ENCODE data around the gene PUM2.

The PUM2 gene

GRCh38 chr2:20212459-20212870 is 138.2 kb downstream of the PUM2 start:
- DNase-seq (ENCODE audit: low read depth) = peak; percentile 25
- H3K4me3 ChIP-seq (ENCODE audit: low read depth, low read length) = no peak overlapping the region

GRCh38 chr2:20211860-20212458 is 138.7 kb downstream of the PUM2 start:
- DNase-seq (ENCODE audit: low read depth) = no peak
- H3K4me3 ChIP-seq (ENCODE audit: low read depth, low read length) = no peak overlapping the region

GRCh38 chr2:20211420-20211819 is 139.2 kb downstream of the PUM2 start:
- no peak overlapping the region for H3K4me3 ChIP-seq (ENCODE audit: low read depth, low read length)
- DNase-seq (ENCODE audit: low read depth) = no peak

GRCh38 chr2:20210462-20210861 is 140.2 kb downstream of the PUM2 start:
- no peak for DNase-seq (ENCODE audit: low read depth)
- no peak overlapping the region for H3K4me3 ChIP-seq (ENCODE audit: low read depth, low read length)

GRCh38 chr2:20209373-20210109 is 141.1 kb downstream of the PUM2 start:
- no peak for DNase-seq (ENCODE audit: low read depth)
- H3K4me3 ChIP-seq (ENCODE audit: low read depth, low read length) = no peak overlapping the region

GRCh38 chr2:20208476-20208859 is 142.2 kb downstream of the PUM2 start:
- no peak overlapping the region for H3K4me3 ChIP-seq (ENCODE audit: low read depth, low read length)
- DNase-seq (ENCODE audit: low read depth) = no peak

GRCh38 chr2:20207051-20207450 is 143.6 kb downstream of the PUM2 start:
- no peak overlapping the region for H3K4me3 ChIP-seq (ENCODE audit: low read depth, low read length)
- DNase-seq (ENCODE audit: low read depth) = no peak

GRCh38 chr2:20205915-20206524 is 144.6 kb downstream of the PUM2 start:
- H3K4me3 ChIP-seq (ENCODE audit: low read depth, low read length) = no peak overlapping the region
- DNase-seq (ENCODE audit: low read depth) = no peak

GRCh38 chr2:20205069-20205468 is 145.6 kb downstream of the PUM2 start:
- H3K4me3 ChIP-seq (ENCODE audit: low read depth, low read length) = no peak overlapping the region
- DNase-seq (ENCODE audit: low read depth) = no peak

- H3K4me3 ChIP-seq (ENCODE audit: low read depth, low read length) = no peak overlapping the region
- DNase-seq (ENCODE audit: low read depth) = no peak
Observed at GRCh38 chr2:20203521-20204225, 147.0 kb downstream of the PUM2 start.

- H3K4me3 ChIP-seq (ENCODE audit: low read depth, low read length) = no peak overlapping the region
- no peak for DNase-seq (ENCODE audit: low read depth)
Observed at GRCh38 chr2:20203072-20203471, 147.6 kb downstream of the PUM2 start.

GRCh38 chr2:20201671-20202070 is 149.0 kb downstream of the PUM2 start:
- DNase-seq (ENCODE audit: low read depth) = no peak
- H3K4me3 ChIP-seq (ENCODE audit: low read depth, low read length) = no peak overlapping the region

GRCh38 chr2:20200697-20201555 is 149.7 kb downstream of the PUM2 start:
- DNase-seq (ENCODE audit: low read depth) = no peak
- H3K4me3 ChIP-seq (ENCODE audit: low read depth, low read length) = no peak overlapping the region

GRCh38 chr2:20199633-20200270 is 150.9 kb downstream of the PUM2 start:
- no peak overlapping the region for H3K4me3 ChIP-seq (ENCODE audit: low read depth, low read length)
- DNase-seq (ENCODE audit: low read depth) = no peak

- no peak overlapping the region for H3K4me3 ChIP-seq (ENCODE audit: low read depth, low read length)
- no peak for DNase-seq (ENCODE audit: low read depth)
Observed at GRCh38 chr2:20198796-20199632, 151.6 kb downstream of the PUM2 start.

Measured in skeletal muscle cell (primary cell).